Heart right ventricle (tissue), 16 donors: ENCODE measurements around the gene WNT7B. TPM values are rescaled to one million over a fixed set of nuclear protein-coding genes. Genes with fewer than 3 reads are reported as not detected.

ENCODE experiments used
- ATAC-seq, 8 donors: fragments of 200-7000 bp; cut with Tn5 transposase; one replicate each; pipeline ENCODE4 v1.9.1; 2020; ENCODE audit warnings: mild to moderate bottlenecking in 8 of 8, moderate library complexity in 8 of 8, moderate number of reproducible peaks in 1 of 8
- DNase-seq, 2 donors: peaks; one replicate each; pipeline ENCODE4 v3.0.0-alpha.2; 2020
- H3K27ac ChIP-seq, 10 donors: fragments of 200-600 bp; sonication (generic) in 2 of 10; one replicate each; pipeline versions ENCODE4 v1.5.0 to v1.8.0; 2020 to 2022; ENCODE audit warnings: mild to moderate bottlenecking in 3 of 10
- H3K27me3 ChIP-seq, 7 donors: fragments of 200-600 bp; one replicate each; pipeline ENCODE4 v1.8.0; 2021 to 2022; ENCODE audit warnings: mild to moderate bottlenecking in 2 of 7
- H3K36me3 ChIP-seq, 9 donors: fragments of 200-600 bp; sonication (generic) in 1 of 9; one replicate each; pipeline versions ENCODE4 v1.5.0 to v1.8.0; 2020 to 2022; ENCODE audit warnings: mild to moderate bottlenecking in 2 of 9
- H3K4me1 ChIP-seq, 9 donors: fragments of 200-600 bp; sonication (generic) in 1 of 9; one replicate each; pipeline versions ENCODE4 v1.5.0 to v1.8.0; 2020 to 2022; ENCODE audit warnings: mild to moderate bottlenecking in 4 of 9
- H3K4me3 ChIP-seq, 10 donors: fragments of 200-600 bp; sonication (generic) in 2 of 10; one replicate each; pipeline versions ENCODE4 v1.5.0 to v1.8.0; 2020 to 2022; ENCODE audit warnings: mild to moderate bottlenecking in 7 of 10, moderate library complexity in 2 of 10
- H3K9me3 ChIP-seq, 11 donors: fragments of 200-600 bp in 10 of 11; sonication (generic) in 2 of 11; one replicate each; pipeline versions ENCODE4 v1.5.0 to v1.8.0; 2013 to 2022; ENCODE audit warnings: mild to moderate bottlenecking in 2 of 11, control low read depth in 1 of 11, moderate library complexity in 1 of 11
- WGBS, 2 donors: extraction: QIAGEN DNeasy Blood & Tissue Kit; methylation state at CpG; one replicate each; pipeline ENCODE4 v1.1.7; 2013; ENCODE audit warnings: inconsistent platforms in 1 of 2; 5-methylcytosine and 5-hydroxymethylcytosine counted together
- intact Hi-C, 10 donors: fragments of 100-400 bp; cut with DNase I; formaldehyde crosslinking; loops; one replicate each; pipeline versions ENCODE4 v1.11.1 to v1.14.2; 2022
- polyA plus RNA-seq, 2 donors: library from polyadenylated mRNA; stranded (reverse); fragments of 200-250 nt; gene quantifications; one replicate each; pipeline ENCODE4 v1.2.3, GENCODE V29; 2013
- total RNA-seq, 10 donors: library from RNA; stranded (reverse); fragmentation: NEBNext Ultra II Directional in 3 of 10; extraction: Animal tissue kit (Norgen Biotek cat#: 25700) in 3 of 10; gene quantifications; one replicate each; pipeline versions ENCODE4 v1.2.1 to v1.2.4, GENCODE V29; 2021 to 2023
- TF ChIP-seq, protein P1 (sequence below), 9 donors: fragments of 200-600 bp; sonication (generic) in 2 of 9; IDR thresholded peaks; one replicate each; pipeline versions ENCODE4 v1.5.0 to v1.8.0; 2021 to 2022; ENCODE audit warnings: antibody characterized with exemption in 9 of 9, mild to moderate bottlenecking in 5 of 9, moderate library complexity in 1 of 9
- donor health status: Arrhythmogenic right ventricular cardiomyopathy.
- donor health status: ischemic (EF 13 %, LVEDD 7.1; RV severe dilation, severe dysfunction).
- donor health status: healthy with polysubstance abuse.
- donor health status: DM: no; HTN: yes; CAD: no.
- donor health status: DM: no; HTN: no; CAD: no.
- donor health status: ischemic (EF 25% LVEDD 6.9; RV normal size, moderate dysfunction).
- donor health status: ischemic (EF 25% LVEDD 5.7; RV mildly dilated, moderate dysfunction).
- donor health status: healthy.
- donor health status: DM: yes; HTN: yes; CAD: no.
- donor health status: Ischemic cardiomyopathy.
- donor health status: ischemic (EF 35%, LVEDD 5.7; RV mildly dilated, moderate dysfunction).
- donor health status: nonischemic (EF 11% LVEDD 7.7; RV severe dilation, severe dysfunction).
- donor health status: DM: yes; HTN: yes; CAD: no.
- donor health status: PGD.
- donor health status: ischemic (EF 29% LVEDD 5.4; RV normal size, mild dysfunction).
- donor health status: nonischemic (EF 23%, LVEDD 6.1; RV moderate dilation, normal function).

Gene WNT7B
- total and polyA plus RNA-seq, 12 donors, result not detected

DNA sequence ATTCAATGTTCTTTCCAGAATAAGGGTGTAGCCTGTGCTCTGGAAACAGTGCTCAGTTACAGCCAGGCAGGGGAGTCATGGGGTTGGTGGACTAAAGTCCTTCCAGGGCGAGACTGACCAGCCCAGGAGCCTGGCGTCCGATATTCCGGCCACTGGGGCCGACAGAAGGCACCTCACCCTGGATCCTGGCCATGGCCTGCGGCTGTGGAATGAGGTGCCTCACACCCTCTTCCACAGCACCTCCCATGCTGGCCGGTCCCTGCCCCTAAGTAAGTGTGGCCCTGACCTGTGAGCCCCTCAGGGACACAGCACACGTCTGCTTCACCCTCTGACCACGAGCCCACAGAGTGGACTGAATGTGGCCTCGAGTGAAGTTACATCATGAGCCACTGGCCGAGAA lies 50.5 kb downstream of the WNT7B start:
- TF ChIP-seq, protein P1, sequence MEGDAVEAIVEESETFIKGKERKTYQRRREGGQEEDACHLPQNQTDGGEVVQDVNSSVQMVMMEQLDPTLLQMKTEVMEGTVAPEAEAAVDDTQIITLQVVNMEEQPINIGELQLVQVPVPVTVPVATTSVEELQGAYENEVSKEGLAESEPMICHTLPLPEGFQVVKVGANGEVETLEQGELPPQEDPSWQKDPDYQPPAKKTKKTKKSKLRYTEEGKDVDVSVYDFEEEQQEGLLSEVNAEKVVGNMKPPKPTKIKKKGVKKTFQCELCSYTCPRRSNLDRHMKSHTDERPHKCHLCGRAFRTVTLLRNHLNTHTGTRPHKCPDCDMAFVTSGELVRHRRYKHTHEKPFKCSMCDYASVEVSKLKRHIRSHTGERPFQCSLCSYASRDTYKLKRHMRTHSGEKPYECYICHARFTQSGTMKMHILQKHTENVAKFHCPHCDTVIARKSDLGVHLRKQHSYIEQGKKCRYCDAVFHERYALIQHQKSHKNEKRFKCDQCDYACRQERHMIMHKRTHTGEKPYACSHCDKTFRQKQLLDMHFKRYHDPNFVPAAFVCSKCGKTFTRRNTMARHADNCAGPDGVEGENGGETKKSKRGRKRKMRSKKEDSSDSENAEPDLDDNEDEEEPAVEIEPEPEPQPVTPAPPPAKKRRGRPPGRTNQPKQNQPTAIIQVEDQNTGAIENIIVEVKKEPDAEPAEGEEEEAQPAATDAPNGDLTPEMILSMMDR (IDR thresholded peaks at IDR 0.05), result no peak
- Histone ChIP-seq H3K36me3 (no peaks in the 10 kb centered on the region), H3K4me1 (no peaks in the 10 kb centered on the region), H3K4me3 (no peak overlapping the region), H3K27ac (no peak overlapping the region), H3K9me3 (no peaks in the 10 kb centered on the region), H3K27me3 (peaks cover 0 to 16% (median 13%) of the 10 kb centered on the region in 7 donors)
- DNase-seq (no peak), ATAC-seq (no peak)
- intact Hi-C loops, result no loop called here
- 88% methylated on average over 11 of the region's 11 CpGs for WGBS, 2 donors

DNA sequence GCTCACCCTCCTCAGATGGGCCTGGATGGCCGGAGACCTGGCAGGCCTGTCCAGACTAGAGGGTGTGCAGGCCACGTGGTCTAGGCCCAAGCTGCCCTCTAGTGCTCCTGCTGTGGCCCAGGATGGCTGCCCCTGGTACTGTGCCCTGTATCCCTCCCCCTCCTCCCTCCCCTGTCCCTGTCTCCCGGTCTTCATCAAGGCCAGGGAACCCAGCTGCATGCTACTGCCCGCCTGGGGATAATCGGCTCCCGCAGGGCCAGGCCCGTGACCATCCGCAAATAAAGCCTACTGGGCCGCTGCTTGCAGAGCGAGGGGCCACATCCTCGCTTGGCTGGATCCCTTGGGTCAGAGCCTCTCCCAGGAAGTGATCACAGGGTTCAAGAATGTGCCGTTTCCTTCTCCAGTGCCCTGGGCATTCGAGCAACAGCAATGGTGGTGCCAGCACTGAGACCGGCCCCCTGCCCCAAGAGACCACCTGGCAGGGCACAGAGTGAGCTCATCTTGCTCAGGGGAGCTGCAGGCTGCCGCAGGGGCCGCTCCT lies 51.1 kb downstream of the WNT7B start:
- intact Hi-C loops, result no loop called here
- Histone ChIP-seq H3K27me3 (peaks cover 0 to 11% (median 9%) of the 10 kb centered on the region in 7 donors), H3K4me3 (no peak overlapping the region), H3K9me3 (no peaks in the 10 kb centered on the region), H3K36me3 (no peaks in the 10 kb centered on the region), H3K27ac (no peak overlapping the region), H3K4me1 (no peaks in the 10 kb centered on the region)
- 79 to 90% methylated on average over 16 of the region's 16 CpGs for WGBS, 2 donors
- DNase-seq, result no peak
- TF ChIP-seq, protein P1 (IDR thresholded peaks at IDR 0.05), result no peak
- ATAC-seq, result no peak

DNA sequence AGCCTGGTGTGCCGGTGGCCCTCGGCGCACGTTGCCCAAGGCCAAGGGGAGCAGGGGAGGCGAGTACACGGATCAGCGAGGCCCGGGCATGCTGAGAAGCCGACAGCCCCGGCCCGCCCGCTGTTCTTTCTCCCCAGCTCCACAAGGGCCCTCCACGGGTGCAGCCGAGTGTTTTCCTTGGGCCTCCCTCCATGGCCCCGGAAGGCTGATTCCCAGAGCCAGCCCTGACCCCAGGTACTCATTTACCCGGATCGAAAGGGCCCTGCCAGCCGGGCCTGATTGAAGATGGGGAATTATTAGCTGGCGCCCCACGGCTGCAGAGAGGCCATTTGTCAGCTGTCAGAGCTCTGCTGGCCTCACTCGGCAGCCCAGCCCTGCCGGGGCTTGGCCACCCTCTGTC lies 53.1 kb downstream of the WNT7B start:
- WGBS, 2 donors, result 69 to 73% methylated on average over 22 of the region's 22 CpGs
- no peaks in the 10 kb centered on the region for H3K9me3 ChIP-seq
- no peak overlapping the region for H3K4me3 ChIP-seq
- H3K27me3 ChIP-seq, result peaks cover 0 to 6% (median under 1%) of the 10 kb centered on the region in 7 donors
- intact Hi-C loops, result no loop called here
- DNase-seq, result no peak
- no peak overlapping the region for H3K27ac ChIP-seq
- no peaks in the 10 kb centered on the region for H3K4me1 ChIP-seq
- TF ChIP-seq, protein P1 (IDR thresholded peaks at IDR 0.05), result no peak
- no peaks in the 10 kb centered on the region for H3K36me3 ChIP-seq
- ATAC-seq, result no peak

DNA sequence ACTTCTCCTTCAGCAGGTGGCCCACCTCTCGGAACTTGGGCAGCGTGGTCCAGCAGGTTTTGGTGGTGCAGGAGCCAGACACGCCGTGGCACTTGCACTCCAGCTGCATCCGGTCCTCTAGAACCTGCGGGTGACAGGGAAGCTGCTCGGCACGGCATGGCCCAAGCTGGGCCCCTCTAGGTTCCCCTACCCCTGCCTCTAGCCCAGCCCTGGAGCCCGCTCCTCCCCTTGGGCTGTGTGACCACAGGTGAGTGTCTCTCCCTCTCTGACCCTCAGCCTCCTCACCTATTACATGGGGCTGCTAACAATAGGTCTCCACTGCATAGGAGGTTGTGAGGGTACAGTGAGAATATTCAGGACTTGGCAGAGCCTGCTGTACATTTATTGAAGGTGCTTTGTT lies 53.8 kb downstream of the WNT7B start:
- no peak overlapping the region for H3K4me3 ChIP-seq
- whole genome bisulfite sequencing, 2 donors, result 87% methylated on average over 9 of the region's 9 CpGs
- no peak overlapping the region for H3K27ac ChIP-seq
- intact Hi-C loops, result no loop called here
- H3K27me3 ChIP-seq, result peaks cover 0 to 10% (median 5%) of the 10 kb centered on the region in 7 donors
- no peaks in the 10 kb centered on the region for H3K4me1 ChIP-seq
- no peaks in the 10 kb centered on the region for H3K9me3 ChIP-seq
- ATAC-seq (no peak), DNase-seq (no peak)
- TF ChIP-seq, protein P1 (IDR thresholded peaks at IDR 0.05), result no peak
- no peaks in the 10 kb centered on the region for H3K36me3 ChIP-seq
